Stimulated activated CD4-positive, alpha-beta T cell treated with anti-CD3 and anti-CD28 coated beads, Interleukin-2, amount 100 ng/mL, for 48 hours (primary cell): ENCODE results near the gene COL24A1.
"Not testable (repeated sequence)": the region's sequence is repeated elsewhere in the genome, so short reads cannot be mapped to it uniquely, and the experiment has no call there.

Source experiments
- DNase-seq, 2 donors: peaks; one replicate each; pipeline ENCODE4 v3.0.0-alpha.2; 2020

Gene COL24A1

GRCh38 chr1:85976516-85977205 lies 179.9 kb downstream of the COL24A1 start:
- DNase-seq = no peak

- no peak for DNase-seq
Observed at GRCh38 chr1:85975912-85976371, 180.6 kb downstream of the COL24A1 start.

- DNase-seq = no peak
Observed at GRCh38 chr1:85962457-85962856, 194.1 kb downstream of the COL24A1 start.

DNA sequence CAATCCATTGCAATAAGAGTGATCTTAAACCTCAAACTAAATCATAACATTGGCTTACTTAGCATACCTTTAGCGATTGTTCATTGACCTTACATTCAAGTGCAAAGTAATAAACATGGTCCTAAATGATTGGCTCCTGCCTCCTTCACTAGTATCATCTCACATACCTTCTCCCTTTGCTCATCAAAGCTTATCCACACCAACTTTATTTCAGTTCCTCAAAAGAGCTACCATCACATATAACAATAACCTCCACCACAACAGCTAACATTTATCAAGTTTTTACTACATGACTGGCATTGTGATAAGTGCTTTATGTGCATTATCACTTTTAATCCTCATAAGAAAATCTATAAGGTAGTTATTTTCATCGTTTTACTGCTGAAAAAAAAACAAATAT lies 198.8 kb downstream of the COL24A1 start:
- DNase-seq = no peak

DNA sequence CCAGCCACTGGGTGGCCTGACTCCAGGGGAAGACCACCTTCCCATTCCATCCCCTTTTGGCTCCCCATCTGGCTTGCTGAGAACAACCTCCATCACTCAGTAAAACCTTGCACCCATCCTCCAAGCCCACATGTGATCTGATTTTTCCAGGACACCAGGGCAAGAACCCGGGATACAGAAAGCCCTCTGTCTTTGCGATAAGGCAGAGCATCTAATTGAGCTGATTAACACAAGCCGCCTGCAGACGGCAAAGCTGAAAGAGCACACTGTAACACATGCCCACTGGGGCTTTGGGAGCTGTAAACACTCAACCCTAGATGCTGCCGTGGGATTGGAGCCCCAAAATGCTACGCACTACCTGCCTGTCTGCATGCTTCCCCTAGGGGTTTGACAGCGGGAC lies 201.4 kb downstream of the COL24A1 start:
- DNase-seq = not testable (repeated sequence)

GRCh38 chr1:85952460-85952859 lies 204.1 kb downstream of the COL24A1 start:
- no peak for DNase-seq

DNA sequence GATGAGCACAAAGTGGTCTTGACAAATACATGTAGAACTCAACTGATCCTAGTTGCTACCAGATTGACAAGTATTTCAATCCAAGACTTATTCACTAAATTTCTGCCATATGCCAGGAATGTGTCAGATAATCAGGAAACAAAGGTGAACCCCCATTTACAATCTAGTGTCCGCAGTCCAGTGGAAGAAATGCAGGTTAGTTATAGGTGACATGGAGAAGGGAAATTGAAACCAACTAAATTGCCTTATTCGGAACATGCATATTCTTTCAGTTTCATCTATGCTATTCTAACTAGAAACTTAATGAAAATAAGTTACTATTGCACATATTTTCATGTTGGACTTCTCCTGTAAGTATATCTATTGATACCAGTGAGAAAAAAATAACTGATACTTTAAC lies 209.4 kb downstream of the COL24A1 start:
- no peak for DNase-seq

DNA sequence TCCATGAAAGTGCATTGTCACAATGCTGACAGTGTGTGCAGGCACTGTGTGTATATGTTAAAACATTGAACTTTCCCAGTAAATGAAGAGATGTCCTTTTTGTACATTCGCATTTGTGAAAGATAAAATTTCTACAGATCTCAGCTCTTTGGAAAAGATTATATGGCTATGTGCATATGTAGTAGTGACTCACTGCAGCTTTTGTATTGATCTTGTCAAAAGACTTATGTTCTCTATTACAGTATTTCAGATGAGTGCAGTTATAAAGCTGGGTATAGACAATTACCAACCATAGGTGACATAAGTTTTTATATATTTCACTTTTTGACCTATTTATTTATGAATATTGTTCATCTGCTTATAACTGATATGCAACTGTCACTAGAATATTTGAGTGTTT lies 212.6 kb downstream of the COL24A1 start:
- no peak for DNase-seq

DNA sequence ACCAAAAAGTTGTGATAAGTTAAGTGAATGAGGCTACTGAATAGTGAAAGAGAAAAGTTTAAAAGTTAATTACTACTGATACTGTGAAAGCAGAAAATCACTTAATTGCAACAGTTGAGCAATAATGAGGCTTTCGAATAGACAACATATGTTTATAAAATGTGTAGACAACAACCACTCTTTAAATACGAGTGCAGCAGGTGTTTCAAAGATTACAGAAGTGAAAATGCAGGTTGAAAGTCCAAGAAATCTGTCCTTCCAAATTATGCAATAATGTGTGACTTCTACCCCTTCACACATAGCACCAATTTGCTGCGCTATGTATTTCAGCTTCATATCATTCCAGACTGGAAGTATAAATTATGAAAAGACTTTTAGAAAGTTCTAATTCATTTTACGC lies 213.0 kb downstream of the COL24A1 start:
- no peak for DNase-seq

GRCh38 chr1:85940656-85941306 lies 215.8 kb downstream of the COL24A1 start:
- no peak for DNase-seq

- no peak for DNase-seq
Observed at GRCh38 chr1:85938829-85939228, 217.7 kb downstream of the COL24A1 start.

DNA sequence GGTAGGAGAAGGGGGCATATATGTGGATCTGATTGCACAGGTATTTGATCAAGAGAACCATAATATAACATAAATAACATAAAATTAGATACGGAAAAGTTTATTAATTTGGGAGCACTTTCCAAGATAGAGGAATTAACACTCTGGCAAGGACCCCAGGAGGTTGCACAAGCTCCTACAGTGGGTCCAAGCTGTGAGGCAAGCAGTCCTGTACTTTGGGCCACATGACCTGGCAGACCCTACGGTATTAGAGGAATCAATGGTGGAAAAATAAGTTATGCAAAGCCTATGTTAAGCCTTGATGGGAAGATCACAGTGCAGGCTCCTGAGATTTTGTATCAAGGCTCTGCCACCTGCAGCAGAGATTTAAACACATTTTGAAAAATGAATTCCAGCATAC lies 220.1 kb downstream of the COL24A1 start:
- DNase-seq = no peak

GRCh38 chr1:85936057-85936456 lies 220.5 kb downstream of the COL24A1 start:
- DNase-seq = no peak

DNA sequence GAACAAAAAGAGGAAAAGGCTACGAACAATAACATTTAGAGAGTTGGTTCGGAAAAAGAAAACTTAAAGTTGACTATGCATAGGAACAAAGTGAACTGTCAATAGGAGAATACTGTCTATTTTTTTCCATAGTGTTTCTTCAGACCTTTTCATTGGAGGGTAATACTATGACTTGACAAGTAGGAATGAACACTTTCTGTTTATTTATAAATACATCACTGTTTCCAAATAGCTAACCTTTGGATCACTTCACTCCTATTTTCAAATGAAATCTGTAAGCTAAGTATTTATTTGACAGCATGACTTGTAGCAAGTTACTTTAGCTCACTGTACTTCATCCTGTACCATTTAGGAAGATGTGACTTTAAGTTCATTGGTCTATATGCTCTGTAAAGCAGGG lies 221.3 kb downstream of the COL24A1 start:
- no peak for DNase-seq

DNA sequence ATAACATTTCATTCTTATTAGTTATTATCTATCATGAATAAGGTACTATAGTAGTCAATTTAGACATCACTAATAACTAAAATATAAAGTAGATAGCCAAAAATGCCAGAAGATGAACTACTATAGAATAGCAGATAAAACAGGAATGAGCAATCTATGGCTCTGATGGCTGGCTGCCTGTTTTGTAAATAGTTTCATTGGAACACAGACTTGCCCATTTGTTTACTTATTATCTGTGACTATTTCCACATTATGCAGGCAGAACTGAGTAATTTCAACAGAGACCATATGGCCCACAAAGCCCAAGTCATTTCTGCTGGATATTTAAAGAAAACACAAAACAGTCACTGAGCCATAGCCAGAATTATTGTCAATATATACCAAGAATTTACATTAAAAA lies 222.1 kb downstream of the COL24A1 start:
- no peak for DNase-seq

- DNase-seq = no peak
Observed at GRCh38 chr1:85933961-85934360, 222.6 kb downstream of the COL24A1 start.

- DNase-seq = no peak
Observed at GRCh38 chr1:85911742-85912141, 244.8 kb downstream of the COL24A1 start.

DNA sequence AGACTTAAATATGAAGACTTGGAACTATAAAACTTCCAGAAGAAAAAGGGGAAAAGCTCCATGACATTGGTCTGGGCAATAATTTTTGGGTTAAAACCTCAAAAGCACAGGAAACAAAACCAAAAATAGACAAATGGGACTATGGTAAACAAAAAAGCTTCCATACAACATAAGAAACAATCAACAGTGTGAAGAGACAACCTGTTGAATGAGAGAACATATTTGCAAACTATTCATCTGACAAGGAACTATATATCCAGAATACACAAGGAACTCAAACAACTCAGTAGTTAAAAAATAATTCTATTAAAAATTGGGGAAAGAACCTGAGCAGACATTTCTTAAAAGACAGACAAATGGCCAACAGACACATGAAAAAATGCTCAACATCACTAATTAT lies 255.7 kb downstream of the COL24A1 start:
- DNase-seq = no peak

GRCh38 chr1:85898861-85899260 lies 257.7 kb downstream of the COL24A1 start:
- DNase-seq = no peak

DNA sequence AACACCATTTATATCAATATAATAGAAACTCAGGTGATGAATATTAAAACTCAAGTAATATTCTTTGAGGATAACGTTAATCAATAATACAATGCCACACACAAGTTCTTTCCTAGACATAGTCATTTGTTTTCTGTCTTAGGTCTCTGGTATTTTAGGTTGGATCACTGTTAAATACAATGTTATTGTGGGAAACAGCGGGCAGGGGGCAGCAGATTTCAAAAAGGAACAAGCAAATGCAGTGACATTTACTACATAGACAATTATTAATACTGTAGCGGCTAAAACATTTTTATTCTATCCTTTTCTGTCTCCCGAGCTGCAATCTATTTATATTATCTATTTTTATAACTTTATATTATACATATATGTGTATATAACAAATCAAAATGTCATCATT lies 261.9 kb downstream of the COL24A1 start:
- DNase-seq = no peak

GRCh38 chr1:85892366-85892765 lies 264.2 kb downstream of the COL24A1 start:
- no peak for DNase-seq

GRCh38 chr1:85889870-85890269 lies 266.7 kb downstream of the COL24A1 start:
- no peak for DNase-seq

- DNase-seq = no peak
Observed at GRCh38 chr1:85888921-85889320, 267.7 kb downstream of the COL24A1 start.

DNA sequence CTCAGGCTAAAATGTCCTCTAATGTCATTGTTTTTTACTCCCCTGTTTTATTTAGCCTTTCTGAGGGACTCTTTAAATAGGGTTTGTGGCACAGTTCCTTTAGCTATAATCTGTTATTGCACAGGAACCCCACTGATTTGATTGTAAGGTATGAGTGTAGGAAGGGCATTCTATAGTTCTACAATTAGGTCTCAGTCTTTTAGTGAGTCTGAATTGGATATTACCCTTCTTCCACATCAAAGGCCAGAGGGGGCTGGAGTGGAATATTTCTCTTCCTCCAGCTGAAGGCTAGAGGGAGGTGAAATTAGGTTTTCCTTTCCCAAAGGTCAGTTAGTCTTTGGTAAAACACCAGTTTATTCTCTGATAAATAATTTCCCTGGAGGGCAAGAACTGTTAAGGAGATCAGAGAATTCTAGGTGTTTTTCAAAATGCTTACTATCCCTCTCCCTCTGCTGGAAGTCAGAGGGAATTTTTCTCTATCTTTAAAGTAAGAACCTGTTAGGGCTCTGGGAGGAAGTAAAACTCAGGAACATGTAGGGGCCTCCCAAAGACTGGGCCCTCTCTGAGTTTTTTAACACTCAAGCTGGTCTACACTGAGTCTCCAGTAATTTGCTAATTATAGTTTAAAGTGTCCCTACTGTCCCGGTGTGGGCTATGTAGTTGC lies 272.1 kb downstream of the COL24A1 start:
- DNase-seq = no peak
